ENCODE measurements around the gene UAP1. TPM values are rescaled to one million over a fixed set of nuclear protein-coding genes. Genes with fewer than 3 reads are reported as not detected.
"Not testable (repeated sequence)": the region's sequence is repeated elsewhere in the genome, so short reads cannot be mapped to it uniquely, and the experiment has no call there.

Gene UAP1
- total RNA-seq, 2 donors from 2014 or later, result 37.5 to 53.1 TPM

DNA sequence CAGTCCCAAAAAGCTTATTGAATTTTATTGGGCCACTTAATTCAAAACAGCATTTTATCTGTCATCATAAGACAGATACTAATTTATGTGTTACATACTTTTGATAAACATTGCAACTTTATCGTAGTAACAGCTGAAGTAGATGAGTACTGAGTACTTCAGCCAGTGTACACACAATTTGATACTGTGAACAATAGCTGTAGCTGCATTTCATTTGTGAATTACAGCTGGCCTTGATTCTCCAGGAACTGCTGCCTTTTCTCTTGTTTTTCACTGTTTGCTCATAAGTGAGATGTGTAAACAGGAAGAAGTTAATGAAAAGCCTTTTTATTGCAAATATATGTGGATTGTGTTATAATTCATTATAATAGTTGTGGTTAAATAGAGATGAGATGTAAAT, 10.2 kb downstream of the UAP1 start:
- TF ChIP-seq, protein P1, sequence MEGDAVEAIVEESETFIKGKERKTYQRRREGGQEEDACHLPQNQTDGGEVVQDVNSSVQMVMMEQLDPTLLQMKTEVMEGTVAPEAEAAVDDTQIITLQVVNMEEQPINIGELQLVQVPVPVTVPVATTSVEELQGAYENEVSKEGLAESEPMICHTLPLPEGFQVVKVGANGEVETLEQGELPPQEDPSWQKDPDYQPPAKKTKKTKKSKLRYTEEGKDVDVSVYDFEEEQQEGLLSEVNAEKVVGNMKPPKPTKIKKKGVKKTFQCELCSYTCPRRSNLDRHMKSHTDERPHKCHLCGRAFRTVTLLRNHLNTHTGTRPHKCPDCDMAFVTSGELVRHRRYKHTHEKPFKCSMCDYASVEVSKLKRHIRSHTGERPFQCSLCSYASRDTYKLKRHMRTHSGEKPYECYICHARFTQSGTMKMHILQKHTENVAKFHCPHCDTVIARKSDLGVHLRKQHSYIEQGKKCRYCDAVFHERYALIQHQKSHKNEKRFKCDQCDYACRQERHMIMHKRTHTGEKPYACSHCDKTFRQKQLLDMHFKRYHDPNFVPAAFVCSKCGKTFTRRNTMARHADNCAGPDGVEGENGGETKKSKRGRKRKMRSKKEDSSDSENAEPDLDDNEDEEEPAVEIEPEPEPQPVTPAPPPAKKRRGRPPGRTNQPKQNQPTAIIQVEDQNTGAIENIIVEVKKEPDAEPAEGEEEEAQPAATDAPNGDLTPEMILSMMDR (IDR thresholded peaks at IDR 0.05), result no peak
- no peak overlapping the region for H3K27ac ChIP-seq
- no peaks in the 10 kb centered on the region for H3K9me3 ChIP-seq
- DNase-seq (ENCODE audit: low spot score), result no peak
- peaks cover 0 to 25% of the 10 kb centered on the region in 2 donors for H3K4me1 ChIP-seq
- no peaks in the 10 kb centered on the region for H3K27me3 ChIP-seq
- no peak overlapping the region for H3K4me3 ChIP-seq
- peaks cover 21% of the 10 kb centered on the region for H3K36me3 ChIP-seq

DNA sequence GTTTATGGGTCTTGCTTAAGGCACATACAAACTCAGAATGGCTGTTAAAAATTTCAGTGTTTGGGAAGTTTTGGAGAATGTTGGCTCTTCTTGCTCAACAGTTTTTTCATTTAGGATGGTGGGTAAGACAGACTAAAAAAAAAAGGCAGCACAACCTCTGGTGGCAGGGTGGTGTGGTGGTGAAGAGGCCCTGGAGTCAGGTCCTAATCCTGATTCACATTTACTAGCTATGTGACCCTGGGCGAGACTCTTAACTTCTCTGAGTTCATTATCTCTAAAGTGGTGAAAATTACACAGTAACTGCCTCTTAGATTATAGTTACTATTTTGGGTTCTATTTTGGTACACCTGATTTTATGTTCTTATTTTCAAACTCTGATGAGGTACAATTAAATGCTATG, 11.6 kb downstream of the UAP1 start:
- Histone ChIP-seq H3K27me3 (no peaks in the 10 kb centered on the region), H3K9me3 (no peaks in the 10 kb centered on the region), H3K4me3 (no peak overlapping the region), H3K4me1 (peaks cover 0 to 25% of the 10 kb centered on the region in 2 donors), H3K27ac (no peak overlapping the region), H3K36me3 (peaks cover 16% of the 10 kb centered on the region)
- no peak for DNase-seq (ENCODE audit: low spot score)
- TF ChIP-seq, protein P1 (IDR thresholded peaks at IDR 0.05), result no peak

DNA sequence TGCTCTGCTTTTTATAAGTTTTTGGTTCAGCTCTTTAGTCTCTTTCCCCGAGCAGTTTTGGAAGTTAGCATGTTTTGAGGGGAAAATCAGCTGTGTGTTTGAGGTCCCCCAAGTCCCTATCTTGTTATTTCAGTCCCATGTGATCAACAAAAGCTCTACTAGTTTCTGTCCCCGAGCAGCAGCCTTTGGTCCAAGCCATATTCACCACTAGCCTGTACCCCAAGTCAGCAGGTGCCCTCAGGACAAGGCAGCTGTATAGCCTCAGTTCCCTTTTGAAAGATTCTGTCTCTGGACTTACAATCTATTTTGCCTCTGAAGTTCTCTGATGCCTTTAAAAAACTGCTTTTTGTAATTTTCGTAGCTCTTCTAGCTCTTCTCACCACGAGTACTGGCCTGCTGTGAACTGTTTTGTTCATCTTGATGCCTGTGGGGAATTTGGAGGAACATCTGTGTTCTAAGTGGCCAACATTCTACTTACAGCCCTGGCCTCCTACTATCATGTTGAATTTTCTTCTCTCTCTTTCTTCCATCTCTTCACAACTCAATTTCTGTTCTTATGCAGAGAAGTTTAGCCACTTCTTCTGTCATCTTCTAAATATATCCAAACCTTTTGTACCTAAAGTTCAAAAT, 16.7 kb downstream of the UAP1 start:
- TF ChIP-seq, protein P1 (IDR thresholded peaks at IDR 0.05), result no peak
- Histone ChIP-seq H3K9me3 (no peaks in the 10 kb centered on the region), H3K4me3 (no peak overlapping the region), H3K27ac (no peak overlapping the region), H3K27me3 (no peaks in the 10 kb centered on the region), H3K36me3 (peaks cover 35% of the 10 kb centered on the region), H3K4me1 (peaks cover 0 to 5% of the 10 kb centered on the region in 2 donors)
- no peak for DNase-seq (ENCODE audit: low spot score)

DNA sequence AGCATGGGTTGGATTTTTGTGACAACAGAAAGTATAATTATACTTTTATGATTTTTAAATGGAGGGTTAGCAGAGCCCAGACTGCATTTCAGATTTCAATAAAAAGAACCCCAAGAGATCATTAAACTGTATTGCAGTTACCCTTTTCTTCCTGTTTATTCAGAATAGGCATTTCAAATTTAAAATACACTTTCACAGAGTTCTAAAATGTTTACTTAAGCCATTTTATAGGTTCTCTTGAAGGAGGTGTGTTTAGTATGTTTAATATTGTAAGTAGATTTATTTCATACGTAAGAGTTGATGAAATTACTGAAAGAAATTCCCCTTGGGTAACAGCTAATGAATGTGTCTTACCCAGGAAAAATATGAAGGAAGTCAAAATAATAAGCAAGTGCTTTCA, 17.4 kb downstream of the UAP1 start:
- Histone ChIP-seq H3K4me1 (no peaks in the 10 kb centered on the region), H3K36me3 (peaks cover 42% of the 10 kb centered on the region), H3K9me3 (no peaks in the 10 kb centered on the region), H3K27me3 (no peaks in the 10 kb centered on the region), H3K4me3 (no peak overlapping the region), H3K27ac (no peak overlapping the region)
- no peak for DNase-seq (ENCODE audit: low spot score)
- TF ChIP-seq, protein P1 (IDR thresholded peaks at IDR 0.05), result no peak

DNA sequence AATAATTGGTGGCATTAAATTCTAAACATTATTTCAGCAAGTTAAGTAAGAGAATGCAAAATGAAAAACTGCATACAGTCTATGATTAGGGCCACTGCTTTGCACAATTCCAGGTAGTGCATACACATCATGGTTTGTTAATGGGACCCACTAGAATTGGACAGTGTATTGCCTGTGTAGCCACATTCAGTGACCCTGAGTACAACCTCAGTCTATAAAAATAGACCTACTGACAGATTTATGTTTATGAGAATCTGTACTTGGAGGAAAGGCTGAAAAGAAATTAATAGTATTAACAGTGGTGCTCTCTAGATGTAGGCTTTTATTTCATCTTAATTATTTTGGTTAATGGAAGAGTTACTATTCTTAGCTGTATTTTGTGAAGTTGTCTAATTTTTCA, 18.8 kb downstream of the UAP1 start:
- H3K9me3 ChIP-seq, result no peaks in the 10 kb centered on the region
- no peak for DNase-seq (ENCODE audit: low spot score)
- no peak overlapping the region for H3K4me3 ChIP-seq
- no peak overlapping the region for H3K27ac ChIP-seq
- TF ChIP-seq, protein P1 (IDR thresholded peaks at IDR 0.05), result no peak
- H3K27me3 ChIP-seq, result no peaks in the 10 kb centered on the region
- peaks cover 55% of the 10 kb centered on the region for H3K36me3 ChIP-seq
- H3K4me1 ChIP-seq, result no peaks in the 10 kb centered on the region

DNA sequence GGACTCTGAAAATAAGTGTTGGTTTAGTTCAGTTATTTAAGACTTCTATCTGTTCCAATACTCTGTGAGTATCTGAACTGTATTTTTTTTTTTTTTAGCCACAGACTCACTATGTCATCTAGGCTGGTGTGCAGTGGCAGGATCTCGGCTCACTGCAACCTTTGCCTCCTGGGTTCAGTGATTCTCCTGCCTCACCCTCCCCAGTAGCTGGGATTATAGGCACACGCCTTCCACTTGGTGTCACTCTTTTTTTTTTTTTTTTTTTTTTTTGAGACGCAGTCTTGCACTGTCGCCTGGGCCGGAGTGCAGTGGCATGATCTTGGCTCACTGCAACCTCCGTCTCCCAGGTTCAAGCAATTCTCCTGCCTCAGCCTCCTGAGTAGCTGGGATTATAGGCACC, 21.4 kb downstream of the UAP1 start:
- not testable (repeated sequence) for H3K9me3 ChIP-seq; H3K4me3 ChIP-seq; H3K4me1 ChIP-seq; H3K27ac ChIP-seq; H3K27me3 ChIP-seq; DNase-seq (ENCODE audit: low spot score)
- peaks cover 72% of the 10 kb centered on the region for H3K36me3 ChIP-seq

DNA sequence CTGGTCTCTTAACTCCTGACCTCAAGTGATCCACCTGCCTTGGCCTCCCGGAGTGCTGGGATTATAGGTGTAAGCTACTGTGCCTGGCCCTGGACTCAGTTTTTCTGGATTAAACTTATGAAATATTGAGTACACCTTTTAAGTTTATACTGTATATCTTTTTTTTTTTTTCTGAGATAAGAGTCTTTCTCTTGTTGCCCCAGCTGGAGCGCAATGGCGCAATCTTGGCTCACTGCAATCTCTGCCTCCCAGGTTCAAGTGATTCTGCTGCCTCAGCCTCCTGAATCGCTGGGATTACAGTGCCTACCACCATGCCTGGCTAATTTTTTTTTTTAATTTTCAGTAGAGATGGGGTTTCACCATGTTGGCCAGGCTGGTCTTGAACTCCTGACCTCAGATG, 23.6 kb downstream of the UAP1 start:
- peaks cover 70% of the 10 kb centered on the region for H3K36me3 ChIP-seq
- H3K27me3 ChIP-seq; H3K4me1 ChIP-seq; H3K4me3 ChIP-seq; H3K27ac ChIP-seq; H3K9me3 ChIP-seq; DNase-seq (ENCODE audit: low spot score): not testable (repeated sequence)

Measured in right atrium auricular region (tissue), 2 donors.